HuH-7.5 (cell line): ENCODE results near the gene POLG2.

ENCODE experiments used
- DNase-seq: peaks from one replicate; pipeline ENCODE4 v3.0.0; 2011; ENCODE audit warnings: low spot score

Gene POLG2

DNA sequence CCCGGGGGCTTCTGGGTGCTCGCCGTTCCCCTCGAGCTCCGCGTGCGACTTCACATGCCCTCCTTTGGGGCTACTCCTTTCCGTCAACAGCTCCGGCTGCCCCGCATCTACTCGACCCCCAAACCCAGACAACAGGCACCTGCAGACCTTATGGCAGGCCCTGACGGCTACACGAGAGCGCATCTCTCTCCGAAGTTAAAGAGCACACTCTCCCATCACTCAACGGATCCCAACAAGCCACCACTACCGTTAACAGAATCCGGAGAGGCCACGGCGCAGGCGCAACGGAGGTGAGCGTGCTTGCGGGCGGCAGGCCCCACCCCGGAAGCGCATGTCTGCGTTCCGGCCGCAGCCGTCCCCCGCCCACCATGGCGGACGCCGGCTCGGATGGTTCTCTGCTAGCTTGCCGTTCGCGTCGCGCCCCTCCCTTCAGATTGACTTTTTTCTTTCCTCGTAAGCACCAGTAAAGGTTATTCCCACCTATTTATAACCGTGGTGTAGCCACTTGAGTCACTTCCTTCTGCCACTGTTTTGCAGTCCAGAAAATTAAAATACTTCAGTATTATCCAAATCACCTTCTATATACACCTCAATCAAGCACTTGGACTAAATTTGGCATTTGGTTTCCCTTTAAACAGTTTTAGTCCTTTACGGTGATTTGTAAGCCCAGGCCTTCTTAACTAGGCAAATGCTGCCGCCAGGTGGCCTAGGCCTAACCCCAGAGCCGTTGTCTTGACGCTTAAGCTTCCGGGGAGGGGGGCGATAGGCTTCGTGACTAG, at the start of gene POLG2:
POLG2 (minus strand) TSS at position 269 of the 779 bp plus-strand sequence; CDS start at position 183, 86 bp downstream.
- DNase-seq = peak; percentile 89

- no peak for DNase-seq
These were observed 47.9 kb upstream of the POLG2 start for GRCh38 chr17:64544742-64545141.

- no peak for DNase-seq
These were observed 43.4 kb upstream of the POLG2 start for GRCh38 chr17:64540118-64540776.

- no peak for DNase-seq
These were observed 41.8 kb upstream of the POLG2 start for GRCh38 chr17:64538508-64539130.

GRCh38 chr17:64537488-64537887, 40.6 kb upstream of the POLG2 start:
- DNase-seq = no peak

DNA sequence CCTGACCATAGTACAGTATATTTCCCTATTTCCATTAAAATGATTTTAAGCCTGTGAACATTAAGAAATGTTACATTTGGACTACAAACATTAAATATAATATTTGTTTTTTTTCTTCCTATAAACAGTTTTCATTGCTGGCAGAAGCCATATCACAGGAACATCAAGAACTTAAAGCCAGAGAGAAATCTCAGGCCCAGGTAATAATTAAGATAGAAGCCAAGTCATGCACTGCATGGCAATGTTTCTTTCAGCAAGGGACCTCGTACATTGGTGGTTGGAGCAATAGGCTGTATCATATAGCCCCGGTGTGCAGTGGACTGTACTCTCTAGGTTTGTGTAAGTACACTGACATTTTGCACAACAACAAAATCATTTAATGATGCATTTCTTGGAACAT, 40.1 kb upstream of the POLG2 start:
- DNase-seq = no peak

GRCh38 chr17:64535357-64535756, 38.5 kb upstream of the POLG2 start:
- no peak for DNase-seq

DNA sequence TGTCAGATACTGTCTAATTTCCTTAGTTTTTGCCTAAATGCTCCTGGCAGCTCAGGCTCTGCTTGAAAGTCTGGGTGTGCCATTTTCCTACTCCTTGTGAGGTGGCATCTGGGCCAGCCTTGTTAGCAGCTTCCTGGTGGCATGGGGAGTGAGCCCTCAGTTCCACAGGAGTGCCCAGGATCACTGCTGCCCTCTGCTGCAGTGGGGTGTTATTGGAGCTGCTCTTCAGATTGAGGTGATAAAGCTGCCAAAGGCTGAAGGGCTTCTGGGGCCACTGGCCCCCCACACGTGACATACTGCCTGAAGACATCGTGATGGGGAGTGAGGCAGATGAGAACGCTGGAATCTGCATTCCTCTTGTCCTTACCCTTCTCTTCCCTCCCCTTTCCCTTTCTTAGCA, 37.3 kb upstream of the POLG2 start:
- DNase-seq = no peak

GRCh38 chr17:64533784-64534183, 36.9 kb upstream of the POLG2 start:
- no peak for DNase-seq

DNA sequence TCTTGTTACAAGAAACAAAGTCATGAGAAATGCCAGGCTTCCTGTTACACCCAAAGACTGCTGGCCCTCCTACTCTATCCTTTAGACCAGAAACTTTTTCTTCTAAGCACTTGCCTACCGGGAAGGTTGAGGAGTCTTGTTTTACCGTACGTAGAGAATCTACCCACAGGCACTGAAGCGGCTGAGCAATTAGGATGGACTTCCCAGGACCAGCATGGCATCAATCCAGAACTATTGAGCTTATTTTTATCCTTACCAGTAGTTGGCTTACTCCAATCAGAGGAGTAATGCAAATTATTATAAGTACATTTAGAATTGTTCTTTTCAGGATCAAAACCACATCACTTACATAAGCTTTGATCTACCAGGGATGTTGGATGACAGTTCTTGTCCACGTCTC, 35.6 kb upstream of the POLG2 start:
- no peak for DNase-seq

DNA sequence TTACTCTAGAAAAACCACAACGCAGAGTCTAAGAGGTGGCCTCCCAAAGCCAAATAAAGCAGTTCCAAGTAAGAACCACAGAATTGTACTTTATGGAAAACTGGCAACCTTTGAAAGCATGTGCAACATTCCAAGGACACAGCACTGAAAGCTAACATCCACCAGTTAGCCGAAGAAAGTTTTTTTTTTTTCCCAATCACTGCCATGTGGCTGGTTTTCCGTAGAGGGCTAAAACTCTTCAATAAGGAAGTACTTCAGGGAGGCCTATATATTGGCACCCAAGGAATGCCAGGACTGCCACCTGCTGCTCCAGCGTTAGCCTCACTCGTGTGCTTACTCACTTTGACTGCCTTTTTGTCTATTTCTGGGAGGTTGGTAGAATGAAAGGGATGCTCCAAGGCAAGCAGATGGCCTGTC, 35.1 kb upstream of the POLG2 start:
- DNase-seq = no peak

DNA sequence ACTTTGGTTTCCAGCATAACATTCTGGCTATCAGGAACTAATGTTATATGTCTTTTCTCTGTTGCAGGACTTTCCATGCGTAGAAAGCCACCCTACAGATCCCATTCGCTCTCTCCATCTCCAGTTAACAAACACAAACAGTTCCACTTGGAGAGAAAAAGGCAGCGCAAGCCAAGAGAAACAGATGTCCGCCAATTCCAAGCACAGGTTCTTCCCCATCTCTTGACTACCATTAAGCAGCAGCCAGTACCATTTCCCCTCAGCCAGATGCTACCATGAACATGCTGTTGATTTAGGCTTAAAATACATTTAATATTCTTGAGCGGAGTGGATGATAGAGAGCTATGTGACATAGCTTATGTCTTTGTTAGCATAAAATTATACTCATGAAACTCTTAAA, 32.4 kb upstream of the POLG2 start:
- no peak for DNase-seq

DNA sequence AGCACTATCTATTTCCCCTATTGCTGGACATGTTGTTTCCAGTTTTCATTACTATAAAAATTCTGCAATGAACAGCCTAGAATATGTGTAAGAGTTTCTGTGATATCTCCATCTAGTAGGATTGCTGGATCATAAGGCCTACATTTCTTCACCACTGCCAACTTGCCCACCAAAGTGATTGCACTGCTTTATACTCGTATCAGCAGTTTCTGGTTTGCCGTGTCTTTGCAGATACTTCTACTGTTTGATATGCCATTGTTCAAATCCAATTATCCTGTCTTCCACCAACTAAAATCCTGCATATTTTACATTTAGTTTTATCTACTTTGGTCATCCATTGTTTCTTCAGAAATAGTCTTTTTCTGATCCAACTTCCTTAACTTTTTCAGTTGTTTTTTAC, 31.1 kb upstream of the POLG2 start:
- no peak for DNase-seq

DNA sequence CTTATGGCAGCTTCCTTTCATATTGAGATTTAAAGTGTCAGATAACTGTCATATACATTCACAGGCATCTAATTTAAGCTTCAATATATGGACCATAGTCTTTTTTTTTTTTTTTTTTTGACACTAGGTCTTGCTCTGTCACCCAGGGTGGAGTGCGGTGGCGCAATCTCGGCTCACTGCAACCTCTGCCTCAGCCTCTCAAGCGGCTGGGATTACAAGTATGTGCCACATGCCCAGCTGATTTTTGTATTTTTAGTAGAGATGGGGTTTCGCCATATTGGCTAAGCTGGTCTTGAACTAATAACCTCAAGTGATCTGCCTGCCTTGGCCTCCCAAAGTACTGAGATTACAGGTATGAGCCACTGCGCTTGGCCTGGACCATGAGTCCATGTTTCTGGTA, 23.5 kb upstream of the POLG2 start:
- no peak for DNase-seq

DNA sequence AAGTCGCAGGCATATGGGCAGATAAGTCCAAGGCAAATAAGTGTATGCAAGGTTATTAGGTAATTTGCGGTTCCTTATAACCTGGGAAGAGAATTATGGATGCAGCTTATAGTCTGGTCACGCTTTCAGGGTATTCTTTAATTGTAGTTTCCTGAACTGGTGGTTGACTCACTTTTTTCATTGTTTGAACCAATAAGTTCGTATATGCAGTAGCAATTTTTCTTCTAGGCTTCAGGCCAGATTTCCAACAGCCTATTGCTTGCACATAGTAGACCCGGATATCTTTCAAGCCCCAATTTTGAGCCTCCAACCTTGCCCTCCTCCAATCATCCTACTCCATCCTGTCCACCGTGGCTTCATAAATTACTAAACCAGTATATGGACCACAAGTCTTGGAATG, 22.7 kb upstream of the POLG2 start:
- DNase-seq = no peak

DNA sequence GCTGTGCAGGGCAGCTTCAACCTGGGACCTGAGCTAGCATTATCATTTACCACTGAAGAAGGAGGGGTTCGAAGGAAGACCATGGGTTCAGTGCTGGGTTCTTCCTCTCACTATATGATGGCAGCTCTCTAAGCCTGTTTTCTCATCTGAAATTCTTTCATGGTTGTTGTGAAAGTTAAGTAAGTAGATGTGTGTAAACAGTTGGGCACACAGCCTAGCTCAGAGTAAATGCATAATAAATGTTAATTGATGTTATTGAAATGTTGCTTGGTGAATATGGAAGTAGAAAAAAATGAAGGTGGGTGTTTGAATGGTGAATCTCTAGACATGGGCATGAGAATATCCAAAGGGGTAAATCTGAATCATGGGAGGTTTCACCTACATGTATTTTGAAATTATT, 19.0 kb upstream of the POLG2 start:
- no peak for DNase-seq

- no peak for DNase-seq
These were observed 18.6 kb upstream of the POLG2 start for GRCh38 chr17:64515419-64515818.

GRCh38 chr17:64509179-64509578, 12.3 kb upstream of the POLG2 start:
- DNase-seq = no peak

DNA sequence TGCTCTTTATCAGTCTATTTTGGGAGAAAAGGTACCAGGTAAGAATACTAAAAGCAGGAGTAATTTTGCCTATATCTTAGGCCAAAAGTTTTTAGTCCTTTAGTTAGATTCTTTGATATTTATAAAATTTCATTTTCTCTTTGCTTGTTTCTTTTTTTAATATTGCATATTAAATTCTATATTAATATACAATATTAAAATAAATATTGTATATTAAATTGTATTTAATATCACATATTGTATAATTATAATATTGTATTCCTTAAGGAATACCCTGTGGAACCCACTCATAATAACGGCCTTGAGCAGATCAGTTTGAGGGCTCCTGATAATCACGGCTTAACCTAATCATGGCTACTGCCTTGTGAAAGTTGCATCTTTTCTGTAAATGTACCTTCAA, 11.8 kb upstream of the POLG2 start:
- no peak for DNase-seq

- DNase-seq = peak; percentile 52
These were observed 10.5 kb upstream of the POLG2 start for GRCh38 chr17:64507413-64507782.

DNA sequence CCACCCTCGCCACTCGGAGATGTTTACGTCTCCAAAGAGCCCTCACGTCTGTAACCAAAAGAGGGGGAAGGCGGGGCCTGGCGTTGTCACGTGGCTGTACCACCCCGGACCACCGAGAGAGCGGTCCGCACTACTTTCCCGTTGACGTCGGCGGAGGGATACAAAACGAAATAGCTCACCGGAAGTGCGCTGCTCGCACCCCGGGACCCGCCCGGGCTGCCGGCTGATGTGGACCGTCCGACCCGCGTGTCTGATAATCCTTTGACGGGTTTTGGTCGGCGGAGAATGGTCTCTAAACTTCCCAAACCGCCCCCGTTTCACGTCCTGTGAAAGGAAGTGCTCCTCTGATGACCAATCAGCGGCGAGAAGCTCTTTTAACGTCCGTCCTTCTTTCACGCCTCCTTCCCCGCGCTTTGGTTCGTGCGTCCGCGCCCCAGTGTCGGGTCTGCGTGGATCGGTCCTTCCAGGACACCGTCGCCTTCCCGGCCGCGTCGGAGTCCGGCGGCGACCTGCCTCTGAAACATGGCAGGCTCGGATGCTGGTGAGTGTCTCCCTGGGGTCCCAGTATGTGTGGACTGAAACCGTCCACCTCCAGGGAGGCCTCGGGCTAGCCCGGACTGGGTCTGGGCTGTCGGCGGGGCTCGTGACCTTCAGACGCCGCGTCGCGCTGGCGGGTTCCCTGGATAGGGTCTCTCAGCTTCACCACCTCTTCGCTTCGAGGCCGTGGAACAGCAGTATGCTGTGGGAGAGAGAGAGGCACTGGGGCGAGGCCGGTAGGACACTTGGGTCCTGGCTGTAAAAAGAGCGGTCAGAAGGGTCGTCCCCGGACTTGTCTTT, 9.9 kb upstream of the POLG2 start, which contains the start of gene CEP95:
CEP95 (plus strand) TSS at position 402 of the 837 bp plus-strand sequence; CDS start at position 523, 121 bp downstream.
- no peak for DNase-seq

DNA sequence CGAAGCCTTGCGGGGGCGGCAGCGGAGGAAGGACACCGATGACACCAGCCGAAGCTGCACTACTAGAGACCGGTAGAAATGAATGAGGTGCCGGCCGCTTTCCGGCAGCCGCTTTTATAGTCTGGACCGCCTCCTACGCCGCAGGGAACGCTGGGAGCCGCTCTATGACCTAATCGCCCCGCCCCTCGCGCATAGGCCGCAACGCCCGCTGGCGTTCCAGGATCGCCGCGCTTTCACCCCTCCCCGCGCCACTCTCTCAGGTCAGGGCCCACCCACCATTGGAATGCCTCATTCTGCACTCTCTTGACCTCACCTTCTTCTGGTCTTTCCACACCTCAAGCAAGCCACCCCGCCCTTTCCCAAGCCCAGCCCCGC, 9.3 kb upstream of the POLG2 start, which contains the start of gene DDX5:
DDX5 (minus strand) TSS at position 89 of the 375 bp plus-strand sequence. CDS start 170 bp downstream, outside the sequence.
- peak; percentile 79 for DNase-seq
